Thoracic aorta (tissue), 2 donors: ENCODE measurements around the gene FITM1. TPM values are rescaled to one million over a fixed set of nuclear protein-coding genes. Genes with fewer than 3 reads are reported as not detected.

Experiments used
- ATAC-seq: fragments of 150-250 bp; one replicate; pipeline ENCODE4 v1.8.0; 2017; ENCODE audit warnings: low read depth; ENCODE audit not compliant: insufficient number of reproducible peaks, low FRiP score
- DNase-seq: peaks from one replicate; pipeline ENCODE4 v3.0.0-alpha.2; 2020; ENCODE audit warnings: low spot score
- H3K27ac ChIP-seq, 2 donors: fragments of 200-600 bp; sonication (generic); 1 replicate in 1 of 2; 2 replicates in 1 of 2; pipeline ENCODE4 v1.5.1; 2016; ENCODE audit warnings: mild to moderate bottlenecking in 2 of 2, moderate library complexity in 2 of 2
- H3K27me3 ChIP-seq: fragments of 200-600 bp; sonication (generic); replicated peaks from 2 replicates; pipeline ENCODE4 v1.6.0; 2016; ENCODE audit warnings: mild to moderate bottlenecking; ENCODE audit not compliant: insufficient read depth
- H3K36me3 ChIP-seq: fragments of 200-600 bp; sonication (generic); one replicate; pipeline ENCODE4 v1.5.1; 2016
- H3K4me1 ChIP-seq, 2 donors: fragments of 200-600 bp; sonication (generic); 1 replicate in 1 of 2; 2 replicates in 1 of 2; pipeline versions ENCODE4 v1.5.1 to v1.6.0; 2016; ENCODE audit warnings: low read depth in 2 of 2, mild to moderate bottlenecking in 1 of 2; ENCODE audit not compliant: control insufficient read depth in 1 of 2
- H3K4me3 ChIP-seq: fragments of 200-600 bp; sonication (generic); 2 replicates; pipeline ENCODE4 v1.5.1; 2016; ENCODE audit warnings: mild to moderate bottlenecking
- H3K9me3 ChIP-seq: fragments of 200-600 bp; sonication (generic); 2 replicates; pipeline ENCODE4 v1.5.1; 2016
- total RNA-seq, 2 donors: library from RNA; depleted of rRNA; stranded (reverse); fragments of >200 nt; gene quantifications; one replicate each; pipeline versions ENCODE4 v1.1.0 to v1.2.3, GENCODE V29; 2016
- TF ChIP-seq, protein P1 (sequence below): fragments of 200-600 bp; sonication (generic); IDR thresholded peaks from one replicate; pipeline ENCODE4 v1.5.1; 2019; ENCODE audit warnings: antibody characterized with exemption

FITM1 gene
- total RNA-seq, 2 donors from 2014 or later = 0.78 TPM; not detected in 1

DNA sequence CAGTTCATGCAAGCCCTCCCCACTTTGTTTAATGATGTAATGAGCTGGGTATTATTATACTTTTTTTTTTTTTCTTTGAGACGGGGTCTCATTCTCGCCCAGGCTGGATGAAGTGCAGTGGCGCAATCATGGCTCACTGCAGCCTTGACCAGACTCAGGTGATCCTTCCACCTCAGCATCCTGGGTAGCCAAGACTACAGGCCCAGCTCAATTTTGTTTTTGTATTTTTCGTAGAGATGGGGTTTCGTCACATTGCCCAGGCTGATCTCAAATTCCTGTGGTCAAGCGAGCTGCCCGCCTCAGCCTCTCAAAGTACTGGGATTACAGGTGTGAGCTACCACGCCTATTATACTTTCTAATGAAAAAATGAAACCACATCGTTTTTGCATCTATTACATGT is 20.4 kb upstream of the FITM1 start:
- no peaks in the 10 kb centered on the region for H3K4me1 ChIP-seq
- DNase-seq (no peak), ATAC-seq (no peak)
- H3K4me3 ChIP-seq = no peak overlapping the region
- H3K27ac ChIP-seq = no peak overlapping the region
- H3K9me3 ChIP-seq = no peaks in the 10 kb centered on the region
- no peaks in the 10 kb centered on the region for H3K36me3 ChIP-seq
- TF ChIP-seq, protein P1, sequence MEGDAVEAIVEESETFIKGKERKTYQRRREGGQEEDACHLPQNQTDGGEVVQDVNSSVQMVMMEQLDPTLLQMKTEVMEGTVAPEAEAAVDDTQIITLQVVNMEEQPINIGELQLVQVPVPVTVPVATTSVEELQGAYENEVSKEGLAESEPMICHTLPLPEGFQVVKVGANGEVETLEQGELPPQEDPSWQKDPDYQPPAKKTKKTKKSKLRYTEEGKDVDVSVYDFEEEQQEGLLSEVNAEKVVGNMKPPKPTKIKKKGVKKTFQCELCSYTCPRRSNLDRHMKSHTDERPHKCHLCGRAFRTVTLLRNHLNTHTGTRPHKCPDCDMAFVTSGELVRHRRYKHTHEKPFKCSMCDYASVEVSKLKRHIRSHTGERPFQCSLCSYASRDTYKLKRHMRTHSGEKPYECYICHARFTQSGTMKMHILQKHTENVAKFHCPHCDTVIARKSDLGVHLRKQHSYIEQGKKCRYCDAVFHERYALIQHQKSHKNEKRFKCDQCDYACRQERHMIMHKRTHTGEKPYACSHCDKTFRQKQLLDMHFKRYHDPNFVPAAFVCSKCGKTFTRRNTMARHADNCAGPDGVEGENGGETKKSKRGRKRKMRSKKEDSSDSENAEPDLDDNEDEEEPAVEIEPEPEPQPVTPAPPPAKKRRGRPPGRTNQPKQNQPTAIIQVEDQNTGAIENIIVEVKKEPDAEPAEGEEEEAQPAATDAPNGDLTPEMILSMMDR = no peak
- no peaks in the 10 kb centered on the region for H3K27me3 ChIP-seq

DNA sequence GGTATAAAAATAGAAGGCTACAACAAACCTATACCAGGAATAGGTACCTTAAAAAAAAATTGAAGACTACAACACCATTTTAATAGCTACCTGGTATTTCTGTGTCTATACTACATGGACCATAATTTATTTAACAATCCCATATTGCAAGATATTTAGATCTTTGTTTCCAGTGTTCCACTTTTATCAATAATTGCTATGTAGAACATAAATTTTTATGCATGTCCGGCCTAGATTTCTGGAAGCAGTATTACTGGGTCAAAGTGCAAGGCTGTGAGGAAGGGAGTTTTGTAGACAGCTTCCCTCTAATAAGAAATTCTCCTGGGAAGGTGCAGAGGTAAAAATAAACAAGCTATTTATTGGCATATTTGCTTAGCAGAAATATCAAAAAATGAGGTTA is 19.9 kb upstream of the FITM1 start:
- no peaks in the 10 kb centered on the region for H3K9me3 ChIP-seq
- no peaks in the 10 kb centered on the region for H3K27me3 ChIP-seq
- no peak overlapping the region for H3K27ac ChIP-seq
- no peak overlapping the region for H3K4me3 ChIP-seq
- ATAC-seq (no peak), DNase-seq (no peak)
- TF ChIP-seq, protein P1 = no peak
- H3K36me3 ChIP-seq = no peaks in the 10 kb centered on the region
- peaks cover 0 to 2% of the 10 kb centered on the region in 2 donors for H3K4me1 ChIP-seq

DNA sequence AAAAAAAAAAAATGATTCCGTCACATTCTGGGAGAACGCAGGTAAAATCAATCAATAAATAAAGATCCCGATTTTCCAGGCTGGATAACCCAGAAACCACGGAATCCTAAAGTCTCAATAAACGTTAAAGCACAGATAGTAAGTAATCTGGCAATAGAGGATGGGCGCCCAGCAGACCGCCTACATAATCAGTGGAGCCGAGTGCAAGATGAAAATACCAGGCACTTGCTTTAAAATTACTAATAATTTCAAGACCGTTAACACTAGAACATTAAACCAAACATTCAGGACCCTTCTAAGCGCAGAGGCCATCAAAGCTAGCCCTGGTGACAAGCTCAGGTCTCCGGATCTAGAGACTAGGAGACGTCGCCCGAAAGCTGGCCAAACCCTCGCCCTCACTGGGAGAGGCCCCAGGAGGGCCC is 17.1 kb upstream of the FITM1 start:
- Histone ChIP-seq H3K4me1 (peaks cover 7 to 18% of the 10 kb centered on the region in 2 donors), H3K4me3 (peak overlapping the region; percentile 92), H3K36me3 (no peaks in the 10 kb centered on the region), H3K27ac (peak overlapping the region; percentile 97 to 98), H3K27me3 (no peaks in the 10 kb centered on the region), H3K9me3 (no peaks in the 10 kb centered on the region)
- ATAC-seq (no peak), DNase-seq (no peak)
- TF ChIP-seq, protein P1 = no peak

DNA sequence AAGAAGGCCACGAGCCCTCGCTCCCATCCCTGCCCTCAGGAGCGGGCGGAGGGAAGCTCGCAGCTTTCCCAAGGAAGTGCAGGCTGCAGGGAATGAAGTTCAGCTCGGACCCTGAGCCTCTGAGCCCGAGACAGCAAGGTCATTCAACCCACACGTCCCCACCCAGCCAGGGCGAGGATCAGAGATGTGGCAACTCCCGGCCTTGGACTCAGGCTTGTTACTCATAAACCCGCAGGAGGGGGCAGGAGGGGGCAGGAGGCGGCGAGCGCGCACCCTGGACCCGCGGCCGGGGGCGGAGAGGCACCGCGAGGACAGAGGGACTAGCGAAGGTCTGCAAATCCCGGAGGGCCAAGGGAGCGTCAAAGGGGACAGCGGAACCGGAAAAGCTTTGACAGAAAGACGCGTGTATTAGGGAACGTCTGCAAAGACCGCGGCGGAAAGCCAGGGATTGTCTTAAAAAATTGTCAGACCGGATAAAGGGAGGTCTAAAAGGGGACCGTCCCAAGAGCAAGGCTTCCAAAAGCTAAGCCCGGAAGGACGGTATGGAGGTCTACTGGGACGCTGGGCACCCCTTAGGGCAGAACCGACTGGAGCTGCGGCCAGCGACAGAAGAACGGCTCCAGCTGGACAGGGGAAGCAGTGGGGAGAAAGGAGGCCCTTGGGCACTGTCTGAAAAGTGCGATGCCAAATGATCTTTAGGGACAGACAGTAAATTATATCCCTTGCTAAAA is 16.5 kb upstream of the FITM1 start:
- Histone ChIP-seq H3K27me3 (no peaks in the 10 kb centered on the region), H3K27ac (peak overlapping the region; percentile 97 to 98), H3K36me3 (peaks cover 1% of the 10 kb centered on the region), H3K4me3 (peak overlapping the region; percentile 92), H3K9me3 (no peaks in the 10 kb centered on the region), H3K4me1 (peaks cover 7 to 18% of the 10 kb centered on the region in 2 donors)
- ATAC-seq (peak; percentile 34), DNase-seq (peak; percentile 82)
- TF ChIP-seq, protein P1 = no peak

DNA sequence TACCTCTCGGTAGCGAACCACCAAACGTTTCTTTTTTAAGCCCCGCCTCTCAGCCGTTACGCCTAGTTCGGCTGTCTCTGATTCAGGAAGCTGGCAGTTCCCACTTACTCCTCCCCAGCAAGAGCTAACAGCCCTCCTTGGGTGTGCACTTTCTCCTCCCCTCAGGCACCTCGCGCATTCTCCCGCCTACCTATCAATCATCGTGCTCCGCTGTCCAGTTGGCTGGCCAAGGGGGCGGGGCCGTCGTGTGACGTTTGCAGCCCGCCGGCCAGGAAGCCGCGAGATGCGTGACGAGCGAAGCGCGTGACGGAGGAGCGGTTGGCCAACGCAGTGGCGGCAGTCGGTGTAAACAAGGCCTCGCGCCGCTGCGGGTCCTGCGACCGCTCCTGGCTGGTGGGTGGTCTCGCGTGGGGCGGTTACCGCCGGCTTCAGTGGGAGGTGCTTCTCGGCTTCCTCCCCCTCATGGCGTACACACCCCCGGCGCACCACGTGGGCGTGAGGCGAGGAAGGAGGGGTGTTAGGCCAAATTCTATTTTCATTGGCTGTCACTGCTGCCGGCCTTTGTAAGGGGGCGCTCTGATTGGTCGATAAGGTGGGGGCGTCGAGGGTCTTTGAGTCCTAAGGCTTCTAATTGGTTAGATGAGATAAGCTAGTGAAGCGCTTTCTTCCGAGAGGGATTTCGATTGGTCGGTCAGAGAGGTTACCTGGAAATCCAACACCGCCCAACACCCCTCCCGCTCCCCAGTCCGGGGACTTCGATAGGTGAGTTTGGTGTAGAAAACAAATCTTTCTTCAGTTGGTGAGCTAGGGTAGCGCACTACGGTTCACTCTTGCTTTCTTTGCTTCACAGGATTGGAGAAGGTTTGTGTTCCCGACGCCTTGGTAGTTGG is 15.7 kb upstream of the FITM1 start, which contains the start of the genes DCAF11 and NRL:
TSS of gene DCAF11 (plus strand) at position 246 of the 890 bp plus-strand sequence. CDS start 818 bp downstream, outside the sequence.
TSS of gene NRL (minus strand) at position 418 of the 890 bp plus-strand sequence. CDS start 32,101 bp downstream, outside the sequence.
- peaks cover 7 to 18% of the 10 kb centered on the region in 2 donors for H3K4me1 ChIP-seq

More for the DNA sequence above, 15.7 kb upstream of the FITM1 start, which contains the start of the genes DCAF11 and NRL:
- H3K27me3 ChIP-seq = no peaks in the 10 kb centered on the region
- H3K27ac ChIP-seq = peak within 1 kb of the TSS; percentile 98
- H3K4me3 ChIP-seq = peak within 1 kb of the TSS; percentile 92
- TF ChIP-seq, protein P1 = no peak
- DNase-seq (peak; percentile 97), ATAC-seq (peak; percentile 97)
- no peaks in the 10 kb centered on the region for H3K9me3 ChIP-seq
- H3K36me3 ChIP-seq = peaks cover 10% of the 10 kb centered on the region
